Effector memory CD8-positive, alpha-beta T cell (primary cell): ENCODE measurements around the gene MTR.
"Not testable (repeated sequence)": the region's sequence is repeated elsewhere in the genome, so short reads cannot be mapped to it uniquely, and the experiment has no call there.

ENCODE experiments used
- ATAC-seq: fragments of 150-1000 bp; cut with Tn5 transposase; replicated peaks from 2 replicates; pipeline ENCODE4 v1.10.0; 2021; ENCODE audit warnings: mild to moderate bottlenecking, moderate library complexity
- DNase-seq, 3 experiments: peaks; one replicate each; pipeline ENCODE4 v3.0.0; 2021
- H3K27ac Mint-ChIP-seq, 2 donors: one replicate each; pipeline ENCODE4 v1.8.0; 2022; ENCODE audit warnings: mild to moderate bottlenecking in 2 of 2, mixed read lengths in 2 of 2, moderate library complexity in 2 of 2
- H3K27me3 Mint-ChIP-seq, 2 donors: one replicate each; pipeline ENCODE4 v1.8.0; 2022; ENCODE audit warnings: mixed read lengths in 2 of 2
- H3K36me3 Mint-ChIP-seq: one replicate; pipeline ENCODE4 v1.8.0; 2022; ENCODE audit warnings: mild to moderate bottlenecking, moderate library complexity, mixed read lengths; ENCODE audit not compliant: insufficient read depth
- H3K4me1 Mint-ChIP-seq, 2 donors: one replicate each; pipeline ENCODE4 v1.8.0; 2022; ENCODE audit warnings: low read depth in 2 of 2, mixed read lengths in 2 of 2
- H3K4me3 Mint-ChIP-seq, 2 donors: one replicate each; pipeline ENCODE4 v1.8.0; 2022; ENCODE audit warnings: mild to moderate bottlenecking in 2 of 2, mixed read lengths in 2 of 2, moderate library complexity in 2 of 2
- H3K9me3 Mint-ChIP-seq, 2 donors: one replicate each; pipeline ENCODE4 v1.8.0; 2022; ENCODE audit warnings: mixed read lengths in 2 of 2

MTR gene

DNA sequence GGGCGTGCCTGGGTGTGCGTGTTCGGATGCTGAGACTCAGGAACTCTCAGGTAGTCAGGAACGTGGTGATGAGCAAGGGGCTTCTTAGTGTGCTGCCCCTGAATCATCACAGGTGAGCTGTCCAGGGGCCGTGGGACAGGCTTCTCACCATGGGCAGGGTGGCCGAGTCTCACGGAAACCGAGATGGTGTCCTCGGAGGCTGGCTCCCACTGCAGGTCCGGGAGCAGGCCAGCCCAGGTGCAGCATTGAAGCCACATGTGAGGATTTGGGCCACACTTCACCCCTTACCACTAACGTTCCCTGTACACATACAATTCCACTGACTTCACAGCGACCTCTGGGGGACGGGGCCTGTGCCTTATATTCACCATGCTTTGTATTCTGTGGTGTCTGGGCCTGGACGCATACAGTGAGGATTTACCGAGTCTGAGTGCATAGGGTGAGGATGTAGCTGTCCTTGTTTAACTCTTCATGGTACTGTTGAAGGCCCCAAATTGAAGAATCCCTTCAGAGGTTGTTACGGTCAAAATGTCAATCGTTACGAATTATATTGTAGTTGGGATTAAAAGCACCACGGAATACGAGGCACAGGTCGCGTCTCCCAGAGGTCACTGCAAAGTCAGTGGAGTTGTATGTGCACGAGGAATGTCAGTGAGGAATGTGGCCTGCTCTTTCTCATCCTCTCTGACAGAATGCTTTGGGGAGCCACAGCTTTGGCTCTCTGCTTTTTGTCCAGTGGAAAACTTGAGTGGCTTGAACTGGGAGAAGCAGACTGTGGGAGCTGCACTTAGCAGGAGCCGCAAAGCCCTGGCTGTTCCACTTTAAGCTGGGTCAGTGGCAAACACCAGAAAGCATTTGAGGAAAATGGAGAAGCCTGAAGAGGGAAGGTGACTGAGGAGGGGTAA lies 95.3 kb downstream of the MTR start:
- ATAC-seq (no peak), DNase-seq (no peak)
- Mint-ChIP-seq H3K27me3 (no peaks in the 10 kb centered on the region), H3K4me1 (no peaks in the 10 kb centered on the region), H3K27ac (peak overlapping the region in 1 of 2 donors; percentile 6), H3K4me3 (no peak overlapping the region), H3K36me3 (peaks cover 75% of the 10 kb centered on the region), H3K9me3 (no peaks in the 10 kb centered on the region)

DNA sequence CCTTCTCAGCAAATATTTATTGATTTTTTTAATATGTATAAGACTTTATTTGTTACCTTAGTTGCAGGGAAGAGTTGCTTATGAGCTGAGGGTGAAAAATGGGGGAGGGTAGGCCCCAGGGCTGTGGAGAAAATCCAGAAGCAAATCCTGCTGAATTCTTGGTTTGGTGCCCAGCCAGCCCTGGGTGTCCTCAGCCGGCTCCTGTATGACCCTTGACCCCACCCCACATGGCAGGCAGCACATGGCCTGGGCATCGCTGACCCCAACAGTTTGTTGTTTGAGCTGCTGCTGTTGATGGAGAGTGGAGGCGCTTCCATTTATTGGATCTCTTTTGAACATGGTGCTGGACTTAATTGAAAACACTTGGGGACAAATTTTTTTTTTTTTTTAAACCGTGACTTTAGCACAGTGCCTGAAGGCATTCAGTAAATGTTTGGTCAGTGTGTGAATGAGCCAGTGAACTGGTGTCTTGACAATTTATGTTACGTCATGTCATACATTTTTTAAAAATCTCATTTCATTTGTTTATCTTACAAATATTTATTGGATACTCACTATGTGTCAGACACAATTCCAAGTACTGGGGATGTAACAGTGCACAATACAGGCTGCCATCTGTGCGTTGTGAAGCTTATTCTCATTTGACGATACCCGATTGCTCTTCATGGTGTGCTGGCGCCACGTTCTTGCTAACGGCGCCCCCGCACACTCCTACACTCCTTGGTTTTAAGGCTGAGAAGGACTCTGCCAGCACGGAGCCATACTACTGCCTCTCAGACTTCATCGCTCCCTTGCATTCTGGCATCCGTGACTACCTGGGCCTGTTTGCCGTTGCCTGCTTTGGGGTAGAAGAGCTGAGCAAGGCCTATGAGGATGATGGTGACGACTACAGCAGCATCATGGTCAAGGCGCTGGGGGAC lies 98.8 kb downstream of the MTR start:
- Mint-ChIP-seq H3K4me1 (no peaks in the 10 kb centered on the region), H3K36me3 (peaks cover 74% of the 10 kb centered on the region), H3K27ac (peak overlapping the region in 1 of 2 donors; percentile 46), H3K4me3 (no peak overlapping the region), H3K9me3 (no peaks in the 10 kb centered on the region), H3K27me3 (no peaks in the 10 kb centered on the region)
- DNase-seq: no peak
- ATAC-seq: no peak

DNA sequence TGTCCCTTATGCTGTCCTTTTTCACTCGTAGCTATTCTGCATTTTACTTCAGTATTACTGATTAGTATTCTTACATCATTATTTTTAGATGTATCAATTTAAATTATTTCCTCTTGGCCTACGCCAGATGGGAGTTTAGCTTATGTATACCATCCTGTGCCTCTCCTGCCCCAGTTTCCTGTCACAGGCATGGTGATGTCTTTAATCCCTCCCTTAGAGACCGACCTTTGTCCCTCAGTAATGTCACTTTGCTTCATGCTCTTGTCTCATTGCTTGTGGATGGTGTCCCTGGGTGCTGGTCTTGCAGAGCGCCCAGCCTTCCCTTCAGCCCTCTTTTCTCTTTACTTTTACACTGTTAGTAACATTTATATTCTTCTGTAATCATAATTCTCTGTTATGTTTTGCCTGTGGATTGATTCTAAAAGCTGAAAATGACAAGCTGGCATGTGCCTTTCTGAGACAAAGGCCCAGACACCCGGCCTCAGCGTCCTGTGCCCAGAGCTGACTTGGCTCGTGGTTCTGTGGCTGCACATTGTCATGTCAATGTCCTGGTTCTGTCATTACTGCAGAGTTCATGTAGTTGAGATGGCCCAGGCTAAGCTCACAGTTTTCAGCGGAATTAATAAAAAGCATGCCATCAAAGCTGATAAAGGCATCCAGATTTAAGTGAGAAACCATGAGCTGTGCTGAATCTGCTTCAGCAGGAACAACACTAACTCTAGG lies 100.7 kb downstream of the MTR start:
- DNase-seq: no peak
- H3K27me3 Mint-ChIP-seq: no peaks in the 10 kb centered on the region
- H3K27ac Mint-ChIP-seq: no peak overlapping the region
- peaks cover 71% of the 10 kb centered on the region for H3K36me3 Mint-ChIP-seq
- H3K4me3 Mint-ChIP-seq: no peak overlapping the region
- no peak for ATAC-seq
- H3K4me1 Mint-ChIP-seq: no peaks in the 10 kb centered on the region
- H3K9me3 Mint-ChIP-seq: peaks cover 1 to 4% of the 10 kb centered on the region in 2 donors

DNA sequence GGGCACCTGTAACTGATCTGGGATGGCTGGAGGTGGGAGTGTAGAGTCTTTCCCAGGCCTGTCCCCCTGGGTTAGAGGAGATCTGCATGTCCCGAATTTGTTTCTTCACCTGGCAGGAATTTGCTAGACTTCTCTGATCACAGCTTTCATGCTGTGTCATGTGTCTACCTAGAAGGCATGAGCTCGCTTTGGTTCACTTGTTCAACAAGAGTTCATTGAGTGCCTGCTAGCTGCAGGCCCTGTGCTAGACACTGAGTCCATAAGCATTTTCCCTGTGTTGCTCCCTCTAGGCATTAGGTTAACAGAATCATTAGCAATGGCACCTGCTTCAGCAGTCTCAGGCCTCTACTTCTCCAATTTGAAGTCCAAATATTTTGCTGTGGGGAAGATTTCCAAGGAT lies 101.6 kb downstream of the MTR start:
- Mint-ChIP-seq H3K9me3 (peaks cover 4 to 10% of the 10 kb centered on the region in 2 donors), H3K27me3 (no peaks in the 10 kb centered on the region), H3K4me3 (no peak overlapping the region), H3K4me1 (no peaks in the 10 kb centered on the region), H3K27ac (no peak overlapping the region), H3K36me3 (peaks cover 64% of the 10 kb centered on the region)
- no peak for DNase-seq
- ATAC-seq: no peak

DNA sequence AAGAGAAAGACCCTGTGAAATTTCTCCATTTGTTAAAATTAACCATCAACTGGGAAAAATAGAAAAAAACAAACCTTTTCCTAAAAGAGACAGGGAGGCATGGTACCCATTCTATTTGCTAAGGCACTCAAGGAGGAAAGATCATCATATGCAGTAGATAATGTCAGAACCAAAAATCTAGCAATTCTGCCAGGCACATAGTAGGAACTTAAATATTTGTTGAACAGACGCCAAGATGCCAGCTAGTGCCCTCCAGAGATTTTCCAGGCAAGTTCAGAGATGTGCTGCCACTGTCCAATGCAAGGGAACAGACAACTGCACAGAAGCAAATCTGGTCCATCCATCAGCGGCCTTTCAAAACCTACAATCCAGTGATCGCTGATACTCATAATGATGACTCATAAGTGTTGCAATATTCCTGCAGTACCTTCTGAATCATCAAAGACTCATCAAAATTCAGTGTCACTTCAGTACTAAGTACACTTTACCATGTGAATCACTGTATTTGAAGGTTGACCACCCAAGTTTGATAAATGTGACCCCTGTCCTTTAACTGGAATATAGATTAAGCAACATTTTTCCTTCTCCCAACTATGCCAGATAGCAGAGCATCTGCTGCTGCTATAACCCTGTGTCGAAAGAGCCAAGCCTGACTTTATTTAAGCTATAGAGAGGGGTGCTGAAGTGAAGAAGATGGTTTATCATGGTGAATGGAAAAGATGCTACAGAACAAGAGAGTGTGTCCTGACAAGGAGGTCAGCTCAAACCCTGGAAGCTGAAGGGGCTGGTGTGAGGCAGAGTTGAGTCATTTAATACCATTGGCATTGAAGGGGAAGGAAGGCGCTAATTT lies 110.0 kb downstream of the MTR start:
- Mint-ChIP-seq H3K9me3 (peaks cover 4 to 21% of the 10 kb centered on the region in 2 donors), H3K4me3 (no peak overlapping the region), H3K27me3 (no peaks in the 10 kb centered on the region), H3K36me3 (peaks cover 6% of the 10 kb centered on the region), H3K4me1 (no peaks in the 10 kb centered on the region), H3K27ac (peak overlapping the region in 1 of 2 donors; percentile 21)
- ATAC-seq (no peak), DNase-seq (no peak)

DNA sequence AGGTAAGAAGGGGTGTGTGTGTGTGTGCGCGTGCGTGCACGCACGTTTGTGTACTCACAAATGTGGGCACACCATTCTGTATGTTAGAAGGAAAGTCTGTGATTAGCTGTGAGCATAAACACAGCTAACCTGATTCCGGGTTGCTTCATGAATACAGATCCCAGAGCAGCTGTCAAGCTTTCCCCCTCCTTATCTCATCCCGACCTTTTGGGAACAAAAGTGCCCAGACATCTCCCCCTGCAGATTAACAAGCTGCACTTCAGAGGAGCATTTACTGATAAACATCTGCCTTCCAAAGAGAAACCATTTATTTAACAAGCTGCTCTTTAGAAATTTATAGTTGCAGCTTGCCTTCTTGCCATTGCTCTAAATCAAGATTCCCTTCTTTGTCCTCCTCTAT lies 112.1 kb downstream of the MTR start:
- Mint-ChIP-seq H3K27ac (no peak overlapping the region), H3K4me1 (no peaks in the 10 kb centered on the region), H3K36me3 (peaks cover 3% of the 10 kb centered on the region), H3K9me3 (peaks cover 0 to 11% of the 10 kb centered on the region in 2 donors), H3K27me3 (no peaks in the 10 kb centered on the region), H3K4me3 (no peak overlapping the region)
- ATAC-seq: no peak
- no peak for DNase-seq

DNA sequence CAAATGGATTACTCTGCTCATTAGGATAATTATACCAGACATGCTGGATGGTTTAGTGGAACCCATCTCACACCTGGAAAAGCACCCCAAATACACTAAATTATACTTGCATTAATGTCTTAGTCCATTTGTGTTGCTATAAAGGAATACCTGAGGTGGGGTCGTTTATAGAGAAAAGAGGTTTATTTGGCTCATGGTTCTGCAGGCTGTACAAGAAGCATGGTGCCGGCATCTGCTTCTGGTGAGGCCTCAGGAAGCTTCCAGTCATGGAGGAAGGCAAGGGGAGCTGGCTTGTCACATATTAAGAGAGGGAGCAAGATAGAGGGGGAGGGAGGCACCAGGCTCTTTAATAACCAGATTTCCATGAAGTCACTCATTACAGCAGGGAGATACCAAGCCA lies 113.6 kb downstream of the MTR start:
- Mint-ChIP-seq H3K9me3 (peaks cover 0 to 11% of the 10 kb centered on the region in 2 donors), H3K4me3 (no peak overlapping the region), H3K36me3 (no peaks in the 10 kb centered on the region), H3K27ac (no peak overlapping the region), H3K4me1 (no peaks in the 10 kb centered on the region), H3K27me3 (no peaks in the 10 kb centered on the region)
- DNase-seq: no peak
- ATAC-seq: no peak

DNA sequence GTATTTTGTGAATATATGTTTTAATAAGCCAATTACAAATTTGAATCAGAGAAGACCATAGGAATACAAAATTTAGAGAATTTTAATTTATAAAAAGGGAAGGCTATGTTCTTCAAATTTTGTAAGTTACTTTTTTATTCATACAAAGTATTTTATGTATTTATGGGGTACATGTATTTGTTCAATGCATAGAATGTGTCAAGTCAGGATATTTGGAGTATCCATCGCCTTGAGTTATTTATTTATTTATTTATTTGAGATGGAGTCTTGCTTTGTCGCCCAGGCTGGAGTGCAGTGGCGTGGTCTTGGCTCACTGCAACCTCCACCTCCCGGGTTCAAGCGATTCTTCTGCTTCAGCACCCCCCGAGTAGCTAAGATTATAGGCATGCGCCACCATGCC lies 116.0 kb downstream of the MTR start:
- ATAC-seq, H3K36me3 Mint-ChIP-seq, H3K27ac Mint-ChIP-seq, DNase-seq, H3K4me1 Mint-ChIP-seq, H3K27me3 Mint-ChIP-seq, H3K4me3 Mint-ChIP-seq: not testable (repeated sequence)
- H3K9me3 Mint-ChIP-seq: peaks cover under 1 to 11% of the 10 kb centered on the region in 2 donors

DNA sequence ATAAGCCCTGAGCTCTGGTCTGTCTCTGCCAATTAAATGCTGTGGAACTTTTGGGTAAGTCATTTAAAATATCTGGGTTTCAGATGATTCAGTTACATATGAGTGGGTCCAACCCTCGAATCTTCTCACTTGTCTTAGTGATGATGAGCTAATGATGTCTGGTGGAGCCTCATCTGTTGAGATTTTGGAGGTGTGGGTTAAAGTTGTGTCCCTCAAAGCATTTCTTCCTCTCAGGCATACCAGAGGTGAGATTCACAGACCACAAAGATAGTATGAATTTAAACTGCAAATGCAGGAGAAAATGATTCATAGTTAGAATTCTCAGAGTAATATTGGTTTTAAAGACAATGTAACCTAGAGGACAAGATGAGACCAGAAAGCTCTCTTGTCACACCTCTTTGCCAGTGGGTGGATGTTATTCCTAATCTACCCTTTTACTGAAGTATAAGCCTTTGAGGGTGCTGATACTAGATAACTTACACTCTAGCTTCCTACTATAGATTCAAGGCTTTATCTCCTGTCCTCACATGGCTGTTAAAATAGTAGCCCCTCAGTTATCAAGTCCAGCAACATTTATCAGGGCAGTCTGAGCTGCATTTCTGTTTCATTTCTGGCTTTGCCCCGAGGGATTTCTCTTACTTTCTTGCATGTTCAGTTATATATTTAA lies 118.4 kb downstream of the MTR start:
- Mint-ChIP-seq H3K4me3 (no peak overlapping the region), H3K27ac (no peak overlapping the region), H3K27me3 (no peaks in the 10 kb centered on the region), H3K4me1 (no peaks in the 10 kb centered on the region), H3K36me3 (no peaks in the 10 kb centered on the region), H3K9me3 (peaks cover 4 to 8% of the 10 kb centered on the region in 2 donors)
- ATAC-seq: no peak
- no peak for DNase-seq

DNA sequence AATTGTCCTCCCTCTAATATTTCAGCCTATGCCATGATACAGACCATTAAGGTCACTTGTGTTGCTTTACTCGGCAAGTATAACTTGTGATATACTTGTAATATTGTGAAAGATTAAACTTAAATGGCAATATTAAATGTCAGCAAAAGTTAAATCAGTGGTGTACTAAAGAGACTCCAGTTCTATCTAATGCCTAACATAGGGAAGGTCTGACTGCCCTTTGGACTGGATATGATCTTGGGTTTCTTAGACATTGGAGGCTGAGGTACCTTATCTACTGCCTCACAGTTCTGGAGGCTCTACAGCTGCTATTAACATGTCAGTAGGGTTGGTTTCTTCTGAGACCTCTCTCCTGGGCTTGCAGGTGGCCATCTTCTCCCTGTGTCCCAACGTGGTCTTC lies 119.3 kb downstream of the MTR start:
- DNase-seq (no peak), ATAC-seq (no peak)
- Mint-ChIP-seq H3K27me3 (no peaks in the 10 kb centered on the region), H3K4me1 (no peaks in the 10 kb centered on the region), H3K27ac (no peak overlapping the region), H3K9me3 (peaks cover 0 to 4% of the 10 kb centered on the region in 2 donors), H3K4me3 (no peak overlapping the region), H3K36me3 (no peaks in the 10 kb centered on the region)

DNA sequence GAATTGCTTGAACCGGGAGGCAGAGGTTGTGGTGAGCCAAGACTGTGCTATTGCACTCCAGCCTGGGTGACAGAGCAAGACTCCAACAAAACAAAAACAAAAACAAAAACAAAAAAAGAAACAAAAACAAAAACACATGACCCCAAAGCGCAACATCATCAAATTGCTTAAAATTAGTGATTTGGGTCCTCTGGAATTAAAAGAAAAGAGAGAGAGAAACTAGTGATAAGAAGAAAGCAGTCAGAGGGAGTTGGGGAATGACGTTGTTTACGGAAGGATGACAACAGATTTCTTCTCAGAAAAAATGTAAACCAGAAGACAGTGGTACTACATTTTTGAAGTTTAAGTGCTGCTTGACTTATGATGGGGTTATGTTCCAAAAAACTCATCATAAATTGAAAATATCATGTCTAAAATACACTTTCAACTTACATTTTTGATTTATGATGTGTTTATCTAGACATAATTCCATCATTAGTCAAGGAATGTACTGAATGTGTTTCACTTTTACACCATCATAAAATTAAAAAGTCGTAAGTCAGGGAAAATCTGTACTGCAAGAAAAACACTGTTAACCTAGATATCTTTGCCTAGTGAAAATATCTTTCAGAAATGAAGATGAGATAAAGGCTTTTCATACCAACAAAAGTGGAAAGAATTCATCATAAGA lies 121.2 kb downstream of the MTR start:
- Mint-ChIP-seq H3K4me1 (no peaks in the 10 kb centered on the region), H3K27me3 (no peaks in the 10 kb centered on the region), H3K27ac (no peak overlapping the region), H3K9me3 (peaks cover 0 to 4% of the 10 kb centered on the region in 2 donors), H3K4me3 (no peak overlapping the region), H3K36me3 (no peaks in the 10 kb centered on the region)
- DNase-seq: no peak
- ATAC-seq: no peak

DNA sequence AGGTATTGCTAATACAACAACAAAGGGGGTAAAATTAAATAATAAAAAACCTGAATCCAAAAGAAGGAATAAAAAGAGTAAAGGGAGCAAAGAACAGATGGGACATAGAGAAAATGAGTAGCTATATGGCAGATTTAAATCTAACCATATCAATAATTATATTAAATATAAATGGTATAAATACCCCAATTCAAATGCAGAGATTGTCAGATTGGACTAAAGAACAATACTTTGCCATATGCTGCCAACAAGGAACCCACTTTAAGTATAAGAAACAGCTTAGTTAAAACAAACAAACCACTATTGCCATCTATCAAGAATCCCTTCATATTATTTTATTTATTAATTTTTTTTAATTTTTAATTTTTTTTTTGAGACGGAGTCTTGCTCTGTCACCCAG lies 122.4 kb downstream of the MTR start:
- no peaks in the 10 kb centered on the region for H3K4me1 Mint-ChIP-seq
- H3K27me3 Mint-ChIP-seq: peaks cover 0 to 10% of the 10 kb centered on the region in 2 donors
- peaks cover 0 to 7% of the 10 kb centered on the region in 2 donors for H3K9me3 Mint-ChIP-seq
- ATAC-seq (no peak), DNase-seq (no peak)
- no peaks in the 10 kb centered on the region for H3K36me3 Mint-ChIP-seq
- no peak overlapping the region for H3K4me3 Mint-ChIP-seq
- no peak overlapping the region for H3K27ac Mint-ChIP-seq
